GM21737 (cell line): ENCODE data around the gene CAMK1D.
"Not testable (repeated sequence)": the region's sequence is repeated elsewhere in the genome, so short reads cannot be mapped to it uniquely, and the experiment has no call there.

Experiments
- ATAC-seq: cut with Tn5 transposase; IDR thresholded peaks from one replicate; pipeline ENCODE4 v1.9.1; 2021; ENCODE audit warnings: mild to moderate bottlenecking, moderate library complexity; ENCODE audit not compliant: unreplicated experiment

CAMK1D gene

DNA sequence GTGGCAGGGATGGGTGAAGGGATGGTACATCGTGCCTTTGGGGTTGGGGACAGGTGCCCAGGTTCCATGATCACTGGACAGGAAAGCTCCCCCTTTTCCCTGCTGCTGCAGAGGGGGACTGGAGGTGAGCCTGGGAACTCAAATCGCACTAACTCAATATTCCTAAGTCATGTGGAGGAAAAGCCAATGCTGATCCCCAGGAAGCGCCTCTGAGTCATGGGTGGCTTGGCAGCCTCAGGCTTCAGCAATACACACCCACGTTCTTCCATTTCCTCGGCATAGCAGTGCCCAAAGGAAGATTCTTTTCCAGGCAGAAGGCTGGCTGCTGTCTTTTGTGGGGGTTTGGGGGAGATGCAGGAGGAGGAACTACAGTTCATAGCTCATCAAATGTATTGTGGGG is 486.4 kb downstream of the CAMK1D start:
- no peak for ATAC-seq

- ATAC-seq = no peak
These were observed 489.0 kb downstream of the CAMK1D start for GRCh38 chr10:12838366-12838765.

DNA sequence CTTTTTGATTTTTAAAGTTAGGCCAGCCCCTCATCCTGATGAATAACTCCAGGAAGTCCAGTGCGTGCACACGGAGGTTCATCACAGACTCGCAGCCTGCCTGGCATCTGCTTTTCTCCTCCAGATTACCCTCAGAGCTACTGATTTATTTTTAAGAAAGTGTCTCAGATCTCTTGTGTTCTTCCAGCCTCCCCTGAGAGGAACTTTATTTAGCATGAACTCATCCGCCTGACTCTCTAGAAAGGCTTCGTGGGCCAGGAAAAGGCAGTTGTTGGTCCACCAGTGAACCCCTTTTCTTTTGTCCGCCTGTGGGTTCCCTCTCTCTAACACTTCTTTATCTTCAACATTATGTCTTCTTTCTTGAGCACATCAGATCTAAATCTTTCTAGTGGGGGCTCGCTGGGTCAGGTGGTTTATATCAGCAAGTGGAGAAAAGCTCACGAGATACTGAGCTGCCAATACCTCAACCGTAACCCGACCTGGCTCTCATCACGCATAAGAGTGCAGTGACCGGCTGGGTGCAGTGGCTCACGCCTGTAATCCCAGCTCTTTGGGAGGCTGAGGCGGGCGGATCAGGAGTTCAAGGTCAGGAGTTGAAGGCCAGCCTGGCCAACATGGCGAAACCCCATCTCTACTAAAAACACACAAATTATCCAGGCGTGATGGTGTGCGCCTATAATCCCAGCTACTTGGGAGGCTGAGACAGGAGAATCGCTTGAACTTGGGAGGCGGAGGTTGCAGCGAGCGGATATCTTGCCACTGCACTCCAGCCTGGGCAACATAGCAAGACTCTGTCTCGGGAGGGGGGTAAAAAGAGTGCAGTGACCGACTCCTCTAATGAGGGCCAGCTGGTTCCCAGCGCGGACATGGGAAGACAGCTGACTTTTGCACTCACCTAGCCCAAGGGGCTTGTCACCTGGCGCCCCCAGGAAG is 489.9 kb downstream of the CAMK1D start:
- no peak for ATAC-seq

DNA sequence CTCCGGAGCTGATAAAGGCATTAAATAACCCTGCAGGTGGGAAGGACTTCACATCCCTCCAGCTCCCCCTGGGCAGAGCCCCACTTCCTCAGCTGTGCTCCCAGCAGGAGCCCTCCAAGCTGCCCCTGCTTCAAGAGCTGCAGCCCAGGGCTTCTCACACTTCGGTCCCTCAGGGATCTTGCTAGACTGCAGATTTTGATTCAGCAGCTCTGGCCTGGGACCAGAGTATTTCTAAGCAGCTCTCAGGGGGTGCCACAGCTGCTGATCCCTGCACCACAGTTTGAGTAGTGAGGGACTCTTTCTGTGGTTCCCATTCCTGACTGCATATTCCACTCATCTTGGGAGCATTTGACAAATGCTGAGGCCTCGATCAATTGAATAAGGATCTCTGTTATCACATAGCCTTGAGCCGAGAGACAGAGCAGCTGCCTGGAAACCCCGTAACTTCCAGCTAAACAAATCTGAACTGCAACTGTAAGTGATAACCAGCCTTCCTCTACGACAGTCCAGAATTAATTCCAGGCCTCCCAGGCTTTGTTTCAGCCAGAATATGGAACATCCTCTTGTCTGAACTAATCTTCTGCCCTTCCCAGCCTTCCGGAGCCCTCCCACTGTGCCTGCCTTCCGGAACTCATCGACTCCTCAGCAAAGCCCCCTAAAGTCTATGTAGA is 490.7 kb downstream of the CAMK1D start:
- no peak for ATAC-seq

DNA sequence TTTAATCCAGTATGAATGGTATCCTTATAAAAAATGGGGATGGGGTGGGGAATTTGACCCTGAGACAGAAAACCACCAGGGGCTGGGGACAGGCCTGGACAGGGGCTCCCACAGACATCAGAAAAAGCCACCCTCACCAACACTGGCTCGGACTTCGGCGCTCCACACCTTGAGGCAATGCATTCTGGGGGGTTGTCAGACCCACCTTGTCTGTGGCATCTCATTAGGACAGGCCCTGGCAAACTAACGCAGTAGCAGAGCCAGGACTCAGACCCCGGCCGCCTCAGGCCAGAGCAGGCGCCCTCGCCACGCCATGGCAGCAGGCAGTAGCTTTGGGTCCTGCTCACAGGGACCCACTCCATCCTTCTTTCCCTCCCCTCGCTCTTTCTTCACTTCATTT is 492.1 kb downstream of the CAMK1D start:
- no peak for ATAC-seq

DNA sequence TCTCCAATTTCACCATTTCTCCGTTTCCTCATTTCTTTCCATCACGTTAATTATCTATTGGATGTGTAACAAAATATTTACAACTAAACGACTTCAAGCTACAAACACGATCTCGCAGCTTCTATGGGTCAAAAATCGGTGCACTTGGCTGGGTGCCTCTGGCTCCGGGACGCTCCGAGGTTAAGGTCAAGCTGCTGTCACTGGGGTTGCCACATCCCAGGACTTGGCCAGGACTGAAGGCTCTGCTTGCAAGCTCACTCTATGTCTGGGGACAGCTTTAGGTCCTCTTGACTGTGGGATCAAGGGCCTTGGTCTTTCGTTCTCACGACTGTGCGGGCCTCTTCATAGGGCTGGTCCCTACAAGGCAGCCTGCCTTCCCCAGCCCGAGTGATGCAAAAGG is 492.5 kb downstream of the CAMK1D start:
- ATAC-seq = no peak

- ATAC-seq = no peak
These were observed 493.0 kb downstream of the CAMK1D start for GRCh38 chr10:12842310-12842709.

- no peak for ATAC-seq
These were observed 494.1 kb downstream of the CAMK1D start for GRCh38 chr10:12843296-12843945.

GRCh38 chr10:12844811-12845483 is 495.6 kb downstream of the CAMK1D start:
- ATAC-seq = no peak

DNA sequence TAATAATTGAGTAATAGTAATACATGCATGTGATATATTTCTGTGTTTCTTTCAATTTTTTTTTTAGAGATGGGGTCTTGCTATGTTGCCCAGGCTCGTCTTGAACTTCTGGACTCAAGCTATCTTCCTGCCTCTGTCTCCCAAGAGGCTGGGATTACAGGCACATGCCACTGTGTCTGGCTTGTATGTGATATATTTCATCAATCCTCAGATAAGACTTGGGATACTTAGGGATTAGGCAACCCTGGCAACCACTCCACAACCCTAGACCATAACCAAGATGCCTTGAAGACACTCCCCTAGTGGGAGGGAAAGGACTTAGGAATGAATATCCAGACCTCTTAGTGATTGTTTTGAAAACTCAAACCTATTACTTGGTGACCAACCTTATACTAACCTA is 497.4 kb downstream of the CAMK1D start:
- ATAC-seq = no peak

DNA sequence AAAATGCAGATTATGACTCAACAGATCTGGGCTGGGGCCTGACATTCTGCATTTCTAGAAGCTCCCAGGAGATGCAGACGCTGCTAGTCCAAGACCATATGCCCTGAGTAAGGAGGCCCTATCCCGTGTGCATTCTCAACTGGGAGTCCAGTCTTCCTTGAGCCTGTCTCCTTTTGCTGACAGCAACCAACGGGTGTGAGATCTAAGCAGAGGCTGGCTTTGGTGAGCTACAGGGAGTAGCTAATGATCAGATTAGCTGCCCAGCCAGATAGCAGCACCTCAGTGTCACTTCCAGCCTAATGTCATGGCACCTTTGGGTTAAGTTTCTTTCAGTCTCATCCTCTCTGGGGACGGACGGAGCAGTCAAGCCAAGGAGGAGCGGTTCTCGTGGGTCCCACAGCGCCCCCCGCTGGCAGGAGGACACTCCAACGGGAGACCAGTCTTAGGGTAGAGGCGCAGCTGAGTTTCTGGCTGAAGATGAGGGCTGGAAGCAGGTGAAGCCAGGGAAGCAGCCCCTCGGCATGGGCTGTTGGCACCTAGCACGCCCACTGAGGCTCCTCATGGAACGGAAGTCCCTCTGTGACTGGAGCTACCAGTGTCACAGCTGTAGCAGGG is 498.1 kb downstream of the CAMK1D start:
- ATAC-seq = no peak

- ATAC-seq = no peak
These were observed 499.3 kb downstream of the CAMK1D start for GRCh38 chr10:12848439-12849173.

GRCh38 chr10:12849319-12850181 is 500.2 kb downstream of the CAMK1D start:
- no peak for ATAC-seq

- ATAC-seq = no peak
These were observed 503.3 kb downstream of the CAMK1D start for GRCh38 chr10:12852687-12853086.

DNA sequence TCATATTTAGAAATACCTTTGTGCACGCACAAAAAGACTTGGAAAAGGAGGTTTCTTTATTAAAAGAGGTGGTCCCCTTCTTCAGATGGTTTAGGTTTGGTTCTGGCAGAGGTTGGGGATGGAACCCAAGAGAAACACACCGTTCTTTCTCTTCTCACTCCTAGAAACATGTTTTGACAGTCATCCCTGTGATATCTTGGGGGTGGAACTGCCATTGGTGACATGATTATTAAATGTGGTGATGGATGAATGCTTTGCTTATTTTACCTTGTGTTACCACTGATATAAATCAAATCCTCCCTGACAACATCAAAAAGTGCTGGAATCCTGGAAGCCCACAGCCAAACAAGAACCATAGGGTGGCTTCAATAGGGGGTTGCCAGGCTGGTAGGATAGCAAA is 505.6 kb downstream of the CAMK1D start:
- no peak for ATAC-seq

GRCh38 chr10:12862459-12862858 is 513.1 kb downstream of the CAMK1D start:
- ATAC-seq = no peak

DNA sequence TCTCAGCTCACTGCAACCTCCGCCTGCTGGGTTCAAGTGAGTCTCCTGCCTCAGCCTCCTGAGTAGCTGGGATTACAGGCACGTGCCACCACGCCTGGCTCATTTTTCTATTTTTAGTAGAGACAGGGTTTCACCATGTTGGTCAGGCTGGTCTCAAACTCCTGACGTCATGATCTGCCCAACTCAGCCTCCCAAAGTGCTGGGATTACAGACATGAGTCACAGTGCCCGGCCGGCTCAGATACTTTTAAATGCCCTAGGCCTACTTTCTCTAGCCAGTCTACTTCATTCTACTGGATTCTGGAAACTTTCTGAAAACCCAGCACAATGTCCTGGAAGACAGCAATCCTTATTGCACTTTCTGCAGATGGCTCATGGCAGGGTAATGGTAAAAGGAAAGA is 516.2 kb downstream of the CAMK1D start:
- ATAC-seq = not testable (repeated sequence)

- ATAC-seq = no peak
These were observed 518.9 kb downstream of the CAMK1D start for GRCh38 chr10:12868229-12868628.

- ATAC-seq = no peak
These were observed 520.1 kb downstream of the CAMK1D start for GRCh38 chr10:12869427-12869826.
